Hippocampal formation (tissue), 2 donors: Measurements from ENCODE around the gene ZGRF1.
A peak's percentile ranks its signal among the peaks of the same experiment; 100 is the strongest.
"Not testable (repeated sequence)": the region's sequence is repeated elsewhere in the genome, so short reads cannot be mapped to it uniquely, and the experiment has no call there.

ENCODE experiments used
- DNase-seq, 2 donors: peaks; one replicate each; lab custom pipeline; 2025; lab: John Stamatoyannopoulos, UW

Gene ZGRF1

GRCh38 chr4:112644595-112645535, 8.2 kb upstream of the ZGRF1 start:
- not testable (repeated sequence) for DNase-seq

- DNase-seq, result no peak
Measured at GRCh38 chr4:112642526-112642925, 5.8 kb upstream of the ZGRF1 start.

GRCh38 chr4:112637552-112637866, 800 bp upstream of the ZGRF1 start:
- DNase-seq, result no peak

GRCh38 chr4:112633477-112634235, 3.1 kb downstream of the ZGRF1 start:
- peak in 1 of 2 donors; percentile 84 for DNase-seq

GRCh38 chr4:112626228-112626627, 10.5 kb downstream of the ZGRF1 start:
- no peak for DNase-seq

GRCh38 chr4:112616984-112617383, 19.7 kb downstream of the ZGRF1 start:
- no peak for DNase-seq

GRCh38 chr4:112612814-112613213, 23.9 kb downstream of the ZGRF1 start:
- DNase-seq, result not testable (repeated sequence)

- peak; percentile 11 to 68 for DNase-seq
Measured at GRCh38 chr4:112604589-112604988, 32.1 kb downstream of the ZGRF1 start.

- no peak for DNase-seq
Measured at GRCh38 chr4:112594993-112595392, 41.7 kb downstream of the ZGRF1 start.

- no peak for DNase-seq
Measured at GRCh38 chr4:112593438-112594133, 43.1 kb downstream of the ZGRF1 start.

- no peak for DNase-seq
Measured at GRCh38 chr4:112592717-112593116, 44.0 kb downstream of the ZGRF1 start.

- no peak for DNase-seq
Measured at GRCh38 chr4:112591593-112591992, 45.1 kb downstream of the ZGRF1 start.

- no peak for DNase-seq
Measured at GRCh38 chr4:112589206-112589605, 47.5 kb downstream of the ZGRF1 start.

GRCh38 chr4:112585977-112586736, 50.6 kb downstream of the ZGRF1 start:
- no peak for DNase-seq

GRCh38 chr4:112567536-112567935, 69.2 kb downstream of the ZGRF1 start:
- DNase-seq, result no peak

GRCh38 chr4:112564706-112565270, 71.9 kb downstream of the ZGRF1 start:
- DNase-seq, result no peak

- DNase-seq, result no peak
Measured at GRCh38 chr4:112563431-112564200, 73.1 kb downstream of the ZGRF1 start.

GRCh38 chr4:112562254-112562879, 74.3 kb downstream of the ZGRF1 start:
- no peak for DNase-seq

- no peak for DNase-seq
Measured at GRCh38 chr4:112560084-112560483, 76.6 kb downstream of the ZGRF1 start.

GRCh38 chr4:112559053-112559452, 77.7 kb downstream of the ZGRF1 start:
- DNase-seq, result no peak
